Lower lobe of right lung (tissue), 2 donors: ENCODE results near the gene CACNA1A. TPM values are rescaled to one million over a fixed set of nuclear protein-coding genes. Genes with fewer than 3 reads are reported as not detected.
"Not testable (repeated sequence)": the region's sequence is repeated elsewhere in the genome, so short reads cannot be mapped to it uniquely, and the experiment has no call there.

Experiments used
- ATAC-seq, 2 donors: fragments of 200-7000 bp; cut with Tn5 transposase; one replicate each; pipeline ENCODE4 v1.9.1; 2020 to 2022; ENCODE audit warnings: mild to moderate bottlenecking in 2 of 2, moderate library complexity in 2 of 2
- DNase-seq: peaks from one replicate; pipeline ENCODE4 v3.0.0-alpha.2; 2020
- H3K27ac ChIP-seq: fragments of 200-600 bp; one replicate; pipeline ENCODE4 v1.8.0; 2022
- H3K27me3 ChIP-seq: fragments of 200-600 bp; one replicate; pipeline ENCODE4 v1.8.0; 2022; ENCODE audit warnings: low read depth
- H3K36me3 ChIP-seq: fragments of 200-600 bp; one replicate; pipeline ENCODE4 v1.8.0; 2022; ENCODE audit warnings: mild to moderate bottlenecking
- H3K4me1 ChIP-seq: fragments of 200-600 bp; one replicate; pipeline ENCODE4 v1.8.0; 2022
- H3K4me3 ChIP-seq: fragments of 200-600 bp; one replicate; pipeline ENCODE4 v1.8.0; 2022; ENCODE audit warnings: mild to moderate bottlenecking
- H3K9me3 ChIP-seq: fragments of 200-600 bp; one replicate; pipeline ENCODE4 v1.8.0; 2022
- CTCF ChIP-seq: fragments of 200-600 bp; IDR thresholded peaks from one replicate; pipeline ENCODE4 v1.8.0; 2022; ENCODE audit warnings: antibody characterized with exemption, mild to moderate bottlenecking
- intact Hi-C: fragments of 100-400 bp; cut with DNase I; formaldehyde crosslinking; loops from one replicate; pipeline ENCODE4 v1.11.0; 2022
- total RNA-seq: library from RNA; stranded (reverse); fragmentation: NEBNext Ultra II Directional; extraction: Animal tissue kit (Norgen Biotek cat#: 25700); gene quantifications from one replicate; pipeline ENCODE4 v1.2.1, GENCODE V29; 2021
- donor health status: DM: no; HTN: yes; CAD: no; lungs with severe emphysema.

Gene CACNA1A
- total RNA-seq, 1 donor from 2014 or later, result 0.71 TPM

GRCh38 chr19:13530720-13531119, 24.4 kb upstream of the CACNA1A start:
- H3K27me3 ChIP-seq, result peaks cover 26% of the 10 kb centered on the region
- no peak overlapping the region for H3K4me3 ChIP-seq
- H3K4me1 ChIP-seq, result no peaks in the 10 kb centered on the region
- no peaks in the 10 kb centered on the region for H3K9me3 ChIP-seq
- H3K27ac ChIP-seq, result no peak overlapping the region
- H3K36me3 ChIP-seq, result no peaks in the 10 kb centered on the region
- TF ChIP-seq CTCF, result no peak
- intact Hi-C loops, result no loop called here
- ATAC-seq, result no peak
- DNase-seq, result no peak

GRCh38 chr19:13529721-13530120, 23.4 kb upstream of the CACNA1A start:
- peaks cover 22% of the 10 kb centered on the region for H3K27me3 ChIP-seq
- H3K9me3 ChIP-seq, H3K36me3 ChIP-seq, H3K27ac ChIP-seq, DNase-seq, H3K4me1 ChIP-seq, intact Hi-C loops, H3K4me3 ChIP-seq, ATAC-seq: not testable (repeated sequence)

GRCh38 chr19:13526552-13526951, 20.3 kb upstream of the CACNA1A start:
- Histone ChIP-seq H3K27me3 (peaks cover 22% of the 10 kb centered on the region), H3K27ac (no peak overlapping the region), H3K4me1 (no peaks in the 10 kb centered on the region), H3K36me3 (no peaks in the 10 kb centered on the region), H3K9me3 (no peaks in the 10 kb centered on the region), H3K4me3 (no peak overlapping the region)
- intact Hi-C loops, result no loop called here
- no peak for ATAC-seq
- TF ChIP-seq CTCF, result no peak
- DNase-seq, result no peak

GRCh38 chr19:13521066-13521465, 14.8 kb upstream of the CACNA1A start:
- no peak for ATAC-seq
- H3K36me3 ChIP-seq, result no peaks in the 10 kb centered on the region
- no peaks in the 10 kb centered on the region for H3K27me3 ChIP-seq
- TF ChIP-seq CTCF, result no peak
- H3K27ac ChIP-seq, result no peak overlapping the region
- DNase-seq, result no peak
- no peak overlapping the region for H3K4me3 ChIP-seq
- intact Hi-C loops, result no loop called here
- H3K4me1 ChIP-seq, result no peaks in the 10 kb centered on the region
- peaks cover 10% of the 10 kb centered on the region for H3K9me3 ChIP-seq

- no peak overlapping the region for H3K4me3 ChIP-seq
- H3K9me3 ChIP-seq, result no peaks in the 10 kb centered on the region
- no peaks in the 10 kb centered on the region for H3K4me1 ChIP-seq
- H3K27me3 ChIP-seq, result peaks cover 26% of the 10 kb centered on the region
- ATAC-seq, result no peak
- no peak for DNase-seq
- no peaks in the 10 kb centered on the region for H3K36me3 ChIP-seq
- intact Hi-C loops, result no loop called here
- no peak for TF ChIP-seq CTCF
- H3K27ac ChIP-seq, result no peak overlapping the region
Observed at GRCh38 chr19:13511947-13512346, 5.7 kb upstream of the CACNA1A start.

- TF ChIP-seq CTCF, result no peak
- peaks cover 4% of the 10 kb centered on the region for H3K4me1 ChIP-seq
- H3K4me3 ChIP-seq, result no peak overlapping the region
- no peaks in the 10 kb centered on the region for H3K36me3 ChIP-seq
- ATAC-seq (no peak), DNase-seq (no peak)
- intact Hi-C loops, result no loop called here
- H3K27me3 ChIP-seq, result peaks cover 57% of the 10 kb centered on the region
- no peak overlapping the region for H3K27ac ChIP-seq
- no peaks in the 10 kb centered on the region for H3K9me3 ChIP-seq
Observed at GRCh38 chr19:13507053-13507611, 853 bp upstream of the CACNA1A start.
